Glomerular endothelial cell (primary cell): Measurements from ENCODE around the gene FBXO24. TPM values are rescaled to one million over a fixed set of nuclear protein-coding genes. Genes with fewer than 3 reads are reported as not detected.

Source experiments
- DNase-seq: peaks from one replicate; pipeline ENCODE4 v3.0.0-alpha.2; 2011; ENCODE audit warnings: low read depth, low spot score; ENCODE audit errors: extremely low read depth
- total RNA-seq: library from RNA; depleted of rRNA; stranded (reverse); fragments of >200 nt; gene quantifications from 2 replicates; pipeline ENCODE4 v1.2.3, GENCODE V29; 2015

Gene FBXO24
- total RNA-seq, 1 donor from 2014 or later = not detected

GRCh38 chr7:100589341-100589947 lies 3.3 kb downstream of the FBXO24 start:
- no peak for DNase-seq

GRCh38 chr7:100590077-100590737 lies 4.1 kb downstream of the FBXO24 start:
- no peak for DNase-seq

GRCh38 chr7:100591596-100591995 lies 5.5 kb downstream of the FBXO24 start:
- DNase-seq = no peak

GRCh38 chr7:100595188-100595587 lies 9.1 kb downstream of the FBXO24 start:
- no peak for DNase-seq

GRCh38 chr7:100598425-100598824 lies 12.3 kb downstream of the FBXO24 start:
- DNase-seq = no peak

- DNase-seq = no peak
Observed at GRCh38 chr7:100599911-100600729, 14.0 kb downstream of the FBXO24 start.

GRCh38 chr7:100600730-100601038 lies 14.6 kb downstream of the FBXO24 start:
- DNase-seq = no peak

GRCh38 chr7:100602889-100603725 lies 17.0 kb downstream of the FBXO24 start:
- no peak for DNase-seq

GRCh38 chr7:100603726-100604027 lies 17.5 kb downstream of the FBXO24 start:
- no peak for DNase-seq

GRCh38 chr7:100604028-100604975 lies 18.2 kb downstream of the FBXO24 start:
- DNase-seq = no peak

- DNase-seq = no peak
Observed at GRCh38 chr7:100604976-100605911, 19.1 kb downstream of the FBXO24 start.

GRCh38 chr7:100606313-100606712 lies 20.2 kb downstream of the FBXO24 start:
- no peak for DNase-seq

- no peak for DNase-seq
Observed at GRCh38 chr7:100607111-100607510, 21.0 kb downstream of the FBXO24 start.

- no peak for DNase-seq
Observed at GRCh38 chr7:100609958-100610357, 23.8 kb downstream of the FBXO24 start.

GRCh38 chr7:100611983-100612729 lies 26.0 kb downstream of the FBXO24 start, which contains the start of gene MOSPD3:
Gene MOSPD3, plus strand, starts transcription at chr7:100612540. Its CDS starts 252 bp downstream, at chr7:100612792.
- DNase-seq = peak; percentile 98

- DNase-seq = no peak
Observed at GRCh38 chr7:100612730-100613390, 26.7 kb downstream of the FBXO24 start.

GRCh38 chr7:100613412-100614175 lies 27.5 kb downstream of the FBXO24 start:
- no peak for DNase-seq
